22Rv1 (cell line): Measurements from ENCODE around the gene ANO9.

Source experiments
- ZFX ChIP-seq: fragments of 450-650 bp; IDR thresholded peaks from 2 replicates; pipeline ENCODE4 v1.6.1; 2017; ENCODE audit warnings: antibody characterized with exemption, borderline replicate concordance
- TF ChIP-seq, protein P1 (sequence below): fragments of 450-650 bp; IDR thresholded peaks from 2 replicates; pipeline ENCODE4 v1.5.1; 2017; ENCODE audit warnings: mild to moderate bottlenecking

DNA sequence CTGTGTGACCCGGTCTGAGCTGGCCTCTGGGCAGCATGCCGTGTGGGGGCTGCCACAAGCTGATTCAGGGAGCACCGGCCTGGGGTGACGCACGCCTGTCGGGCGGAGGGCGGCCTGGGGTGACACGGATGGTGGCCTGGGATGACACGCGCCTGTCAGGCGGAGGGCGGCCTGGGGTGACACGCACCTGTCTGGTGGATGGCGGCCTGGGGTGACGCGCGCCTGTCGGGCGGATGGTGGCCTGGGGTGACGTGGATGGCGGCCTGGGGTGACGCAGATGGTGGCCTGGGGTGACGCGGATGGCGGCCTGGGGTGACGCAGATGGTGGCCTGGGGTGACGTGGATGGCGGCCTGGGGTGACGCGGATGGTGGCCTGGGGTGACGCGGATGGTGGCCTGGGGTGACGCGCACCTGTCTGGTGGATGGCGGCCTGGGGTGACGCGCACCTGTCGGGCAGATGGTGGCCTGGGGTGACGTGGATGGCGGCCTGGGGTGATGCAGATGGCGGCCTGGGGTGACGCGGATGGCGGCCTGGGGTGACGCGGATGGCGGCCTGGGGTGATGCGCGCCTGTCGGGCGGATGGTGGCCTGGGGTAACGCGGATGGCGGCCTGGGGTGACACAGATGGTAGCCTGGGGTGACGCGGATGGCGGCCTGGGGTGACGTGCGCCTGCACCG is 29.8 kb upstream of the ANO9 start:
- TF ChIP-seq, protein P1, sequence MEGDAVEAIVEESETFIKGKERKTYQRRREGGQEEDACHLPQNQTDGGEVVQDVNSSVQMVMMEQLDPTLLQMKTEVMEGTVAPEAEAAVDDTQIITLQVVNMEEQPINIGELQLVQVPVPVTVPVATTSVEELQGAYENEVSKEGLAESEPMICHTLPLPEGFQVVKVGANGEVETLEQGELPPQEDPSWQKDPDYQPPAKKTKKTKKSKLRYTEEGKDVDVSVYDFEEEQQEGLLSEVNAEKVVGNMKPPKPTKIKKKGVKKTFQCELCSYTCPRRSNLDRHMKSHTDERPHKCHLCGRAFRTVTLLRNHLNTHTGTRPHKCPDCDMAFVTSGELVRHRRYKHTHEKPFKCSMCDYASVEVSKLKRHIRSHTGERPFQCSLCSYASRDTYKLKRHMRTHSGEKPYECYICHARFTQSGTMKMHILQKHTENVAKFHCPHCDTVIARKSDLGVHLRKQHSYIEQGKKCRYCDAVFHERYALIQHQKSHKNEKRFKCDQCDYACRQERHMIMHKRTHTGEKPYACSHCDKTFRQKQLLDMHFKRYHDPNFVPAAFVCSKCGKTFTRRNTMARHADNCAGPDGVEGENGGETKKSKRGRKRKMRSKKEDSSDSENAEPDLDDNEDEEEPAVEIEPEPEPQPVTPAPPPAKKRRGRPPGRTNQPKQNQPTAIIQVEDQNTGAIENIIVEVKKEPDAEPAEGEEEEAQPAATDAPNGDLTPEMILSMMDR = no peak
- TF ChIP-seq ZFX = no peak
